Measurements from ENCODE around the gene EPAS1.

Gene EPAS1

DNA sequence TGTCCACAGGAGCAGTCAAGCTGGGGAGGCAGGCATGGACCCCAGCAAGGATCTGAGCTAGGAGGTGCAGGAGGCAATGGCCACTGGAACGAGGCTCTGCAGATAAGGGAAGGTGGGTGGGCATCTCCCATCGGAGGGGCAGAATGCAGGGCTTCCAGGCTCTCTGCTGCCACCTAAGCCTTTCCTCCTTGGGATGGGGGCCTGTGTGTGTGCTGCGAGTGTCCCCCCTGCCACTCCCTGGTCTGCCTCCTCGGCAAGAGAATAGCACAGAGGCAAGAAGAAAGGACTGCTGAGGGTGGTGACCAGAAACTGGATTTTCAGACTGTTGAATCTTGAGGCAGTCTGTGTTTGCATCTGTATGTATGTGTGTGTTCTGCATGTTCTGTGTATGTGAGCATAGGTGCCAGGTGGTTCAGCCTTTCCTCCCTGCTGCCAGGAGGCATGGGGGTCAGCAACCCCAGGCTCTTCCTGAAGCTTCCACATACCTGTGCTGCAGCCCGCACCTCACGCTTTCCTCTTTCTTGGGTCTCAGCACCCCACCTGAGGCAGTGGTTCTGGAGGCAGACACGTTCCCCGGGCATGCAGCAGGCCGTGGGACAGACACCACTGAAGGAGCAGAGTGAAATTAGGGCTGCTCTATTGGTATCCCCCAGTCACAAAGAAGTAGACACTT is 86.7 kb downstream of the EPAS1 start:
- no peak for FAIRE-seq
- no peak for DNase-seq (ENCODE audit: insufficient read length, low spot score)
- TF ChIP-seq, protein P1, sequence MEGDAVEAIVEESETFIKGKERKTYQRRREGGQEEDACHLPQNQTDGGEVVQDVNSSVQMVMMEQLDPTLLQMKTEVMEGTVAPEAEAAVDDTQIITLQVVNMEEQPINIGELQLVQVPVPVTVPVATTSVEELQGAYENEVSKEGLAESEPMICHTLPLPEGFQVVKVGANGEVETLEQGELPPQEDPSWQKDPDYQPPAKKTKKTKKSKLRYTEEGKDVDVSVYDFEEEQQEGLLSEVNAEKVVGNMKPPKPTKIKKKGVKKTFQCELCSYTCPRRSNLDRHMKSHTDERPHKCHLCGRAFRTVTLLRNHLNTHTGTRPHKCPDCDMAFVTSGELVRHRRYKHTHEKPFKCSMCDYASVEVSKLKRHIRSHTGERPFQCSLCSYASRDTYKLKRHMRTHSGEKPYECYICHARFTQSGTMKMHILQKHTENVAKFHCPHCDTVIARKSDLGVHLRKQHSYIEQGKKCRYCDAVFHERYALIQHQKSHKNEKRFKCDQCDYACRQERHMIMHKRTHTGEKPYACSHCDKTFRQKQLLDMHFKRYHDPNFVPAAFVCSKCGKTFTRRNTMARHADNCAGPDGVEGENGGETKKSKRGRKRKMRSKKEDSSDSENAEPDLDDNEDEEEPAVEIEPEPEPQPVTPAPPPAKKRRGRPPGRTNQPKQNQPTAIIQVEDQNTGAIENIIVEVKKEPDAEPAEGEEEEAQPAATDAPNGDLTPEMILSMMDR (IDR thresholded peaks at IDR 0.05; ENCODE audit: insufficient read depth, missing control alignments): no peak

DNA sequence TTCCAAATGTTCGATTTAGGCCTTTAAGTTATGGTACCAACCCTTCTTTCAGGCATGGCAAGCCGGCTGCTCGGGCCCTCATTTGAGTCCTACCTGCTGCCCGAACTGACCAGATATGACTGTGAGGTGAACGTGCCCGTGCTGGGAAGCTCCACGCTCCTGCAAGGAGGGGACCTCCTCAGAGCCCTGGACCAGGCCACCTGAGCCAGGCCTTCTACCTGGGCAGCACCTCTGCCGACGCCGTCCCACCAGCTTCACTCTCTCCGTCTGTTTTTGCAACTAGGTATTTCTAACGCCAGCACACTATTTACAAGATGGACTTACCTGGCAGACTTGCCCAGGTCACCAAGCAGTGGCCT is 87.2 kb downstream of the EPAS1 start:
- FAIRE-seq: no peak
- DNase-seq (ENCODE audit: insufficient read length, low spot score): no peak
- TF ChIP-seq, protein P1 (IDR thresholded peaks at IDR 0.05; ENCODE audit: insufficient read depth, missing control alignments): no peak

DNA sequence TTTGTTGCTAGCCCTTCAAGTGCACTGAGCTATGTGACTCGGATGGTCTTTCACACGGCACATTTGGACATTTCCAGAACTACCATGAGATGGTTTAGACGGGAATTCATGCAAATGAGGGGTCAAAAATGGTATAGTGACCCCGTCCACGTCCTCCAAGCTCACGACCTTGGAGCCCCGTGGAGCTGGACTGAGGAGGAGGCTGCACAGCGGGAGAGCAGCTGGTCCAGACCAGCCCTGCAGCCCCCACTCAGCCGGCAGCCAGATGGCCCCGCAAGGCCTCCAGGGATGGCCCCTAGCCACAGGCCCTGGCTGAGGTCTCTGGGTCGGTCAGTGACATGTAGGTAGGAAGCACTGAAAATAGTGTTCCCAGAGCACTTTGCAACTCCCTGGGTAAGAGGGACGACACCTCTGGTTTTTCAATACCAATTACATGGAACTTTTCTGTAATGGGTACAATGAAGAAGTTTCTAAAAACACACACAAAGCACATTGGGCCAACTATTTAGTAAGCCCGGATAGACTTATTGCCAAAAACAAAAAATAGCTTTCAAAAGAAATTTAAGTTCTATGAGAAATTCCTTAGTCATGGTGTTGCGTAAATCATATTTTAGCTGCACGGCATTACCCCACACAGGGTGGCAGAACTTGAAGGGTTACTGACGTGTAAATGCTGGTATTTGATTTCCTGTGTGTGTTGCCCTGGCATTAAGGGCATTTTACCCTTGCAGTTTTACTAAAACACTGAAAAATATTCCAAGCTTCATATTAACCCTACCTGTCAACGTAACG is 88.8 kb downstream of the EPAS1 start:
- TF ChIP-seq, protein P1 (IDR thresholded peaks at IDR 0.05; ENCODE audit: insufficient read depth, missing control alignments): no peak
- FAIRE-seq (no peak), DNase-seq (ENCODE audit: insufficient read length, low spot score) (no peak)

DNA sequence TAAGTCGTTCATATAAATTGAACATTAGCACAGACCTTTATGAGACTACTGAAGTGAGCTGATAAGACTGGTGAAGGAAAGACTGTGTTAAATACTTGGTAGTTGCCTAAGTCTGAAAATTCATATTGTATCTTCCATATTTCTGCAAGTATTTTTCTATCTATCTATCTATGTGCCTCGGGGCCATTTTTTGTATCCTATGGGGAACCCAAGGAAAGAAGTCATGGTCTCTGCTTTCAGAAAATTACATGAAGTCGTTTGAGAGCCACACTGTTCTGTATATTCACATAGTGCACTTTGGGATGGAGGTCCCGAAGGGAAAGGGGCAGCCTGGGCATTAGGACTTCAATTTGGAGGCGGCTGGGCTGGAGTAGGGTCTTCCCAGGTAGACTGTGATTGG is 89.6 kb downstream of the EPAS1 start:
- FAIRE-seq (no peak), DNase-seq (ENCODE audit: insufficient read length, low spot score) (no peak)
- TF ChIP-seq, protein P1 (IDR thresholded peaks at IDR 0.05; ENCODE audit: insufficient read depth, missing control alignments): no peak

DNA sequence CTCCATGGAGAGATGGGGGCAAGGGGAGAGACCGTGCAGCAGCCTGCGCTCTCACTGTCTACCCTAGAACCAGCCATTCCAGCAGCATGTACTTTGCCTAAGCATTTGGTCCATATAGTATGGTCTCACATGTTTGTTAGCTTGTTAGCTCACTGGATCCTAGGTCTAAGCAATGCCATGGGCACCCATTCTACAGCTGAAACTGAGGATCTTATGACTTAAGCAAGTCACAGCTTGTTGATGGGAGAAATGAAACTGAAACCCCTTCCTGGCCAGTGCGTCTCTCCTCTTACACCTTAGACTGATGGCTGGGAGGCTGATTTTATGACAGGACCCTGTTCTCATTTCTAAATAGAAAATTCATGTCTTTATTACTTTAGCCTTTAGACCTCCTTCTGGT is 90.1 kb downstream of the EPAS1 start:
- FAIRE-seq (no peak), DNase-seq (ENCODE audit: insufficient read length, low spot score) (no peak)
- TF ChIP-seq, protein P1 (IDR thresholded peaks at IDR 0.05; ENCODE audit: insufficient read depth, missing control alignments): no peak

DNA sequence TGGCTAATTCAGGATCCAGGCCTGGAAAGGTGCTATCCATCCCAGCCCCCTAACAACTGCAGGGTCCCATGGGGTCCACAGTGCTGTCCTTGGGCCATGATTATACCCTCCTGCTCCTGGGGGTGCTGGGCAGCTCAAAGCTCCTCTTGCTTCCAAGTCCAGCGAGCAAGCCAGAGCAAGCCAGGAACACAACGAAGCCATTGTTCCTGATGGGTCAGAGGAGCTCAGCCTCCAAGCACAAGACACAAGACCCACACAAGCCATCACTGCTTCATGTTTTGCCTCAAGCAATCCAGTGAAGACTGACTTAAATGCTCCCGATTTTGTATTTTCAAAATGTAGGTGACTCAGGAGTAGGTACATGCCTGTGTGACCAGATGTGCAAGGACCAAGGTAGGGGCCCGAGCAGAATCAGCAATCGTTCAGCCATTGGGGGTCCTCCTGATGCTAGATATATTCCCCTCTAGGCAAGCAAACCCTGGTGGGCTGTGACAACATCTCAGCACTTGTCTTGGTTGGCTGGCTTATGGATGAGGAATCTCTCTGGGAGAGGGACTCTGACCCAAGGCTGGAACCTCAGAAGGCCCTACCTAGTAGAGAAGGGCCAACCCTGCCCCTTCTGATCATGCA is 90.8 kb downstream of the EPAS1 start:
- FAIRE-seq: no peak
- TF ChIP-seq, protein P1 (IDR thresholded peaks at IDR 0.05; ENCODE audit: insufficient read depth, missing control alignments): no peak
- no peak for DNase-seq (ENCODE audit: insufficient read length, low spot score)

Measured in D721Med (cell line).